Stimulated activated naive CD8-positive, alpha-beta T cell treated with anti-CD3 and anti-CD28 coated beads, Interleukin-15, Interleukin-2, amounts not matched to agents 100 U/mL and 50 U/mL, for 24 hours (primary cell): ENCODE results near the gene ZNF620.
A peak's percentile ranks its signal among the peaks of the same experiment; 100 is the strongest.
"Not testable (repeated sequence)": the region's sequence is repeated elsewhere in the genome, so short reads cannot be mapped to it uniquely, and the experiment has no call there.

Experiments used
- ATAC-seq: fragments of 150-1000 bp; cut with Tn5 transposase; one replicate; pipeline ENCODE4 v1.10.0; 2021
- DNase-seq: peaks from one replicate; pipeline ENCODE4 v3.0.0; 2021

ZNF620 gene

DNA sequence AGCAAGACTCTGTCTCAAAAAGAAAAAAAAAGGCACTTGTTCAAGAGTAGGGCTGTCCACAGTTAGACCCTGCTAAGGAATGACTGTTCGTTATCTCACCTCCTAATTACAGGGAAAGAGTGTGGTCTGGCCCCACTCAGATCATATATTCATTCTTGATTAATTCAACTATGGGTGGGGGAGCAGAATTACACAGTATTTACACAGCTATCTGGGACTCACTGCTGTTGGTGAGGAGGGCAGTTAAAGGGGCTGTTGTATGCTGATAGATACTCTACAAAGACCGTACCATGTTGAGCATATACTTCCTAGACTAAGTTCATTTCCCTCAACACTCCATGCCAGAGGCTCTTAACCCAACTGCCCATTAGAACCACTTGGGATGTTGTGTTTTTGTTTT, 3.8 kb upstream of the ZNF620 start:
- DNase-seq (no peak), ATAC-seq (no peak)

DNA sequence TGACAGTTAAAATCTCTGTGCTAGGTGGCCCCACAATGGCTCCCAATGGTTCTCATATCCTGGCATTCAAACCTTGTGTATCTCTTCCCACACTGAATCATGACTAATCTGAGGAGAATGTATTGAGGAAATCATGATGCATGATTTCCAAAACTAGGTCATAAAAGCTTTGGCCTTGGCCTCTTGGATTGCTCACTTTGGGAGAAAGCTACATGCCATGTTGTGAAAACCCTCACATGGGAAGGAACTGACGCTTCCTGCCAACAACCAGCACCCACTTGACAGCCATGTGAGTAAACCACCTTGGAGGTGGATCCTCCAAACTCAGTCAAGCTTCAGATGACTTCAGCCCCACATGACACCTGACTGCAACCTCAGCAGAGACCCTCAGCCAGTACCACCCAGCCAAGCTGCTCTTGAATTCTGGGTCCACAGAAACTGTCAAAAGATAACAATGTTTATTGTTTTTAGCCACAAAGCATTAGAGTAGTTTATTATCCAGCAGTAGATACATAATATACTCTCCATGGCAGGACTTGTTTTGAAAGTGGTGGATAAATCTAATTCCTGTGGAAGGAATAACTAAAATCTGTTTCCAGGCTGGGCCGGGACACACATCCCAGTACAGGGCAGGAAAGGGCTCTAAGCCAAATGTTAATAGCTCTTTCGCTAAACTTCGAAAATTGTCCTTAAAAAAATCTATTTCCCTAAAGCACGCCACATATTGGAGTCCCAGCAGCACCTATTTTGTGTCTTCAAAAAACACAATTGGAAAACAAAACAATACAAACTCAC, 1.0 kb upstream of the ZNF620 start:
- DNase-seq, result peak; percentile 11

DNA sequence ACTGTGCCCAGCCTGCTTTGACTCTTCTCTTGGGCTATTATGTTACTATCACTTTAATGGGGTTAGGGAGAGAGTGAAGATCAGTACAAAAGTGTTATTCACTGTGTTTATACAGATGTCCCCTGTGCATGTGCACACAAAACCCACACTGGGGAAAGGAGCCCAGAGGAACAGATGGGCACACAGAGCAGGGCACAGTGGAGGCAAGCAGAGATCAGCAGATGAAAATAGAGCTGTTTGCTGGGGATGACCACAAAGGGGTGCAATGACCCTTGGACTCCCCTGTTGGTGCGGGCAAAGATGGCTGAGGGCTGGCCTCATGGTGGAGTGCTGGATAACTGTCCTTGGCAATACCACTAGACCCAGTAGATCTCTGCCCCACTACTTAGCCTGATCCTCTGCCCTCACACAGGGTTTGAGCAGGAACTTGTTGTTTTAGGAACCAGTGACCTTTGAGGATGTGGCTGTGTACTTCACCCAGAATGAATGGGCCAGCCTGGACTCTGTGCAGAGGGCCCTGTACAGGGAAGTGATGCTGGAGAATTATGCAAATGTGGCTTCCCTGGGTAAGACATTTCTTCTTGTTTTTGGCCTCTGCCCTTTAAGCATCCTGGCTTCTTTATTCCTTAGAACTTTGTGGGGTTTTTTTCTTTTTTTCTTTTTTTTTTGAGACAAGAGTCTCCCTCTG, 5.3 kb downstream of the ZNF620 start:
- ATAC-seq (no peak), DNase-seq (no peak)

More for the DNA sequence above, 1.0 kb upstream of the ZNF620 start:
- peak; percentile 65 for ATAC-seq

- ATAC-seq (no peak), DNase-seq (no peak)
Measured at GRCh38 chr3:40516201-40516600, 10.4 kb downstream of the ZNF620 start.

DNA sequence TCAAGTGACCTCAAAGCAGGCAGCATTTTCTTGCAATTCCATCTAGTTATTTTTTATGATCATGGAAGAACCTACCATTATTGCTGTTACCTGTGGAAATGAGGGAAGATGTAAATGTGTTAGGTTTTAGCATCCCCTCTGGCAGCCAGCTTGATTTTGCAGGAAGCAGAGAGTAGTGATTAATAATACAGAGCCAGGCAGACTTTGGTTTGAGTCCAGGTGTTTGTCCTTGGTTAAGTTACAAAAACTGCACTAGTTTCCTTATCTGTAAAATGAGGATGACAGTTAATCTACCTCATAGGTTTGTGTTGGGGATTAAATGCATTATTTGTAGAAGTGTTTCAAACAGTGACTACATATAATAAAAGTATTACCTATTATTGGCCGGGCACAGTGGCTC, 12.2 kb downstream of the ZNF620 start:
- DNase-seq (no peak), ATAC-seq (no peak)

- no peak for DNase-seq
- ATAC-seq, result no peak
Measured at GRCh38 chr3:40518848-40519247, 13.0 kb downstream of the ZNF620 start.

DNA sequence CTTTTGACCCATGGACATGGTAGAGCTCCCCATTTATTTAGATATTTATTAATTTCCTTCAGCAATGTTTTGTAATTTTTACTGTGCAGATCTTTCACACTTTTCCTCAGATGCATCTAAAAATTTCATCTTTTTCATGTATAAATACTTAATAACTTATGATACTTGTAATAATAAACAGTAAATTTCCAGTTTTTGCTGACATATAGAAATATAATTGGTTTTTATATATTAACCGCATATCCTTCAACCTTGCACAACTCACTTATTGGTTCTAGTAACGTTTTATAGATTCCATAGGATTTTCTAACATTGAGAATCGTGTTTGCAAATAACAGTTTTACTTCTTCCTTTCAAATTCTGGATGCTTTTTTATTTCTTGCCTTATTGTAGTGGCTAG, 15.4 kb downstream of the ZNF620 start:
- DNase-seq, result no peak
- ATAC-seq, result no peak

GRCh38 chr3:40523781-40524180, 17.9 kb downstream of the ZNF620 start:
- DNase-seq (no peak), ATAC-seq (no peak)

DNA sequence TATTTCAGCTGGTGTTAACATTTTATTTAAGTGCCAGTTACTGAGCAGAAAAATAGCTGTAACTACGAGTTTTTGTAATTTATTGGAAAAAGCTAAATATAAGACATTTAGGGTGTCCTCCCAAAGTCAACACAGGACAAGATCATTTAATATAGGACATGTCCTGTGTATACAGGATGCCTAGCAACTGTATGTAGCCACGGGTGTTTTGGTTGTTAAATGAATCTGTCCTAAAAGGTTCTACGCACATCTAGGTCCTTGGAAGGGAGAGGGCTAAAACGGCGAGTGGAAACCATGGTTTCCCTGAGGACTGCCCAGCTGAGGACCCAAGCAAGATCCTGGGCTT, 18.4 kb downstream of the ZNF620 start:
- DNase-seq (no peak), ATAC-seq (no peak)

- DNase-seq (peak; percentile 90), ATAC-seq (peak; percentile 99)
Measured at GRCh38 chr3:40524568-40525285, 18.9 kb downstream of the ZNF620 start, which contains the start of gene ZNF621. ZNF621 (plus strand) TSS chr3:40524960; CDS start chr3:40525841, 881 bp downstream.

DNA sequence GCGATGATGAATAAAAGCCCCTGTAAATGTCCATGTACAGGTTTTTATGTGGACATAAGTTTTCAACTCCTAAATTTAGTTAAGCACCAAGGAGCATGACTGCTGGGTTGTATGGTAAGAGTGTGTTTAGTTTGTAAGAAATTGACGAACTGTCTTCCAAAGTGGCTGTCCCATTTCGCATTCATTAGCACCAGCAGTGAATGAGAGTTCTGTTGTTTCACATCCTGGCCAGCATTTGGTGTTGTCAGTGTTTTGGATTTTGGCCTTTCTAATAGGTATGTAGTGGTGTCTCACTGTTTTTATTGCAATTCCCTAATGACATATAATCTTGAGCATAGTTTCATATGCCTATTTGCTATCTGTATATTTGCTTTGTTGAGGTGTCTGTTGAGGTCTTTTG, 22.6 kb downstream of the ZNF620 start:
- DNase-seq, result no peak
- ATAC-seq, result no peak

GRCh38 chr3:40532252-40532651, 26.4 kb downstream of the ZNF620 start:
- ATAC-seq (no peak), DNase-seq (no peak)

DNA sequence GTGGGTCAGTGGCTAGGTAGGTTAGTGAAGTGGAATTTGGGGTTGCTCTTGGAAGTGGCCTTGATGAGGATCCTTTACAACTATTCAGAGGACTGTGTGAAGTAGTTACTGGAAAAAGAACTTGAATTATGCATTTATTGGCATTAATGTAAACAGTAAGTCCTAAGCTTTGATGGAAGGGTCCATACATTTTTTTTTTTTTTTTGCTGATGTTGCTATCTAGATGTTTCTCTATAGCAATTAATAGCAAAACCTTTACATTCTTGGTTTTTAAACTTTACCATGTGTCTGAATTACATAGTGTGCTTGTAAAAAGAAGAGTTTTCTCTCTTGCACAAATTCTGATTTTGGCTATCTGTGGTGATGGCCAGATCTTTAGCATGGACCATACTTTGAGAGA, 28.4 kb downstream of the ZNF620 start:
- ATAC-seq, result no peak

DNA sequence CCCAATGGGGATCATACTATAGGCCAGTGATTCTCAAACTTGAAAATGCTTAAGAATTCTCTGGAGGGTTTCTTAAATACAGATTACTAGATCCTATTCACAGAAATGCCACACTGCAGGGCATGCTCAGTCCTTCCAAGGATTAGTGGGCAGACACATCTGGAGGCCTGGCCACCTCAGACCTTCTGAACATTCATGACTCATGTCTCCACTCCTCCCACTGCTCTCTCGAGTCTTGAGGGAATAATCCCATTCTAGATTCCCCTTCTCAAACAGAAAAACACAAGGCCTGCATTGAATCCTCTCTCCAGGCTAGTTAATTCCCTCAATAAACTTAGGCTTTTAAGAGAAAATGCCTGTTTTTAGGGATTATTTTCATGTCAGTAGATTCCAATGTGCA, 41.0 kb downstream of the ZNF620 start:
- no peak for DNase-seq
- ATAC-seq, result peak; percentile 43

More for the DNA sequence above, 28.4 kb downstream of the ZNF620 start:
- no peak for DNase-seq

GRCh38 chr3:40550167-40550566, 44.3 kb downstream of the ZNF620 start:
- no peak for ATAC-seq

DNA sequence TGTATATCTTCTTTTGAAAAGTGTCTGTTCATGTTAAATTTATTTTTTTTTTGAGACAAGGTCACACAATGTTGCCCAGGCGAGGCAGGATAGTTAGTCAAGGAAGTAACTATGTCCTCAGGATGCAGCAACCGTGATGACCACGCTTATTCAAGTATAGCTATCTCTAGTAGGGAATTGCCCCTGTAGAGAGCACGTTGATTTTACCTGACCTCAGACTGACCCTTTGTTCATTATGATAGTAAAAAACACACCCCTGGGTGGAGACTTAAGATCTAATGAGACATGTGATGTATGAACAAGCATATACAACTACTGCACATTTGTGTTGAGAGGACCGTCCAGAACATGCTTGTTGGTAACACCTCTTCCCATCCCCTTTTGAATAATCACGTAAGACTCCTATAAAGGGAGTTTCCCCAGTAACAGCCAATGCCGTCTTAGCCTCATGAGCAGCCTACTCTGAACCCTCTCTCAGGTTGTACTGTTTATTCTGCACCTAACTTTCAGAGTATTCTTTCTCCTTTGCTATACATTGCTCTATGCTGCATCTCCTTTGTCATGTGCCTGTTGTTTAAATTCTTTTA, 51.8 kb downstream of the ZNF620 start:
- no peak for DNase-seq
- no peak for ATAC-seq

More at GRCh38 chr3:40550167-40550566, 44.3 kb downstream of the ZNF620 start:
- no peak for DNase-seq

- not testable (repeated sequence) for ATAC-seq, DNase-seq
Measured at GRCh38 chr3:40562482-40562881, 56.6 kb downstream of the ZNF620 start.

DNA sequence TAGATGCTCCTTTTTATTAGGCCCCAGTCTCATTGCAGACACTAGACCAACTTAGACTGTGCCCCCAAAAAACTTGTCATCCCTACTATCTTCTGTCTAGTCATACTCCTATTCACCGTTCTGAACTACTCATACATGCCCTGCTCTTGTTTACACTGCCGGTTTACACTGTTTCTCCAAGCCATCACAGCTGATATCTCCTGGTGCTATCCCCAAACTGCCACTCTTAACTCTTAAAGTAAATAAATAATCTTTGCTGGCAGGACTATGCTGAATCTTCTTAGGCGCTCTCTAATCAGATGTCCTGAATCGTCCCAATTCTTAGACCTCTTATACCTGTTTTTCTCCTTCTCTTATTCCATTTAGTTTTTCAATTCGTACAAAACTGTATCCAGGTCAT, 59.8 kb downstream of the ZNF620 start:
- not testable (repeated sequence) for DNase-seq, ATAC-seq

DNA sequence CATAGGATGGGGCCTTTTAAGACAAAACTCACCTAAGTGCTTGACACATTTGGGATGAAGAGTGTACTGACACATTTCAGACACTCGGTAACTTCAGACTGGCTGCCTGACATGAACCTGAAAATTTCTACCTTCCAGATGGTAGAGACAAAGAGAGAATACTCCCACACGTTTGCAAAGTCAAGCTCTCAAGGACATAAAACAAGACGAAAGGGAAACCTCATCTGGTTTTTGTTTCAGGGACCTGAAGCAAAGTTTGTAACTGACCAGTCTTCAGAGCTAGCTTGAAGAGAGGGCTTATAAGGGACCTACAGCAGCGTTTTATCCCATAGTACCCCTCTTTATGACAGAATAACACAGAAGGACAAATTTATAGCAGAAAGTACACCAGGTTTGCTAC, 60.9 kb downstream of the ZNF620 start:
- DNase-seq, result no peak
- ATAC-seq, result no peak
